HG03175 (cell line): ENCODE measurements around the gene MUC5B.
"Not testable (repeated sequence)": the region's sequence is repeated elsewhere in the genome, so short reads cannot be mapped to it uniquely, and the experiment has no call there.

Experiments
- ATAC-seq: cut with Tn5 transposase; IDR thresholded peaks from one replicate; pipeline ENCODE4 v1.9.1; 2021; ENCODE audit warnings: mild to moderate bottlenecking, moderate library complexity; ENCODE audit not compliant: unreplicated experiment

Gene MUC5B

DNA sequence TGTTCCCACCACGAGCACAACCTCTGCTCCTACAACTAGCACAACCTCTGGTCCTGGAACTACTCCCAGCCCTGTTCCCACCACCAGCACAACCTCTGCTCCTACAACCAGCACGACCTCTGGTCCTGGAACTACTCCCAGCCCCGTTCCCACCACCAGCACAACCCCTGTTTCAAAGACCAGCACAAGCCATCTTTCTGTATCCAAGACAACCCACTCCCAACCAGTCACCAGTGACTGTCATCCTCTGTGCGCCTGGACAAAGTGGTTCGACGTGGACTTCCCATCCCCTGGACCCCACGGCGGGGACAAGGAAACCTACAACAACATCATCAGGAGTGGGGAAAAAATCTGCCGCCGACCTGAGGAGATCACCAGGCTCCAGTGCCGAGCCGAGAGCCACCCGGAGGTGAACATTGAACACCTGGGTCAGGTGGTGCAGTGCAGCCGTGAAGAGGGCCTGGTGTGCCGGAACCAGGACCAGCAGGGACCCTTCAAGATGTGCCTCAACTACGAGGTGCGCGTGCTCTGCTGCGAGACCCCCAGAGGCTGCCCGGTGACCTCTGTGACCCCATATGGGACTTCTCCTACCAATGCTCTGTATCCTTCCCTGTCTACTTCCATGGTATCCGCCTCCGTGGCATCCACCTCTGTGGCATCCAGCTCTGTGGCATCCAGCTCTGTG, 30.9 kb upstream of the MUC5B start:
- not testable (repeated sequence) for ATAC-seq

DNA sequence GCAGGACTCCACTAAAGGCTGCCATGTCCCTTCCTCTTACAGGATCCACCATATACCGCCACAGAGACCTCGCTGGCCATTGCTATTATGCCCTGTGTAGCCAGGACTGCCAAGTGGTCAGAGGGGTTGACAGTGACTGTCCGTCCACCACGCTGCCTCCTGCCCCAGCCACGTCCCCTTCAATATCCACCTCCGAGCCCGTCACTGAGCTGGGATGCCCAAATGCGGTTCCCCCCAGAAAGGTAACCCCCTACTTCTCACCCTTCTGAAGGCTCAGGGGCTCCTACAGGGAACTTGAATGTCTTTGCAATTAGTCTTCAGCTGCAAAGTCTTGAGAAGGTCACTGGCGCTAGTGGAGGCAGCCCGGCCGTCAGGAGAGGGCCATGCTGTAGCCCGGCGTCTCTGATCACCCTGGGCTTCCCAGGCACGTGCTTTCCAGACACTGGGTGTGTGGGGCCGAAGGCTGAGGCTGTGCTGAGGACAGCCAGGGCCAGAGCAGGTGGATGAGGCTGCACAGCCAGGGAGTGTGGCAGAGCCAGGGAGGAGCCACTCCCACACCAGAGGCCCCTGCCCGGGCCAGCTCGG, 30.0 kb upstream of the MUC5B start:
- ATAC-seq, result no peak

GRCh38 chr11:1193326-1194230, 29.3 kb upstream of the MUC5B start:
- no peak for ATAC-seq

DNA sequence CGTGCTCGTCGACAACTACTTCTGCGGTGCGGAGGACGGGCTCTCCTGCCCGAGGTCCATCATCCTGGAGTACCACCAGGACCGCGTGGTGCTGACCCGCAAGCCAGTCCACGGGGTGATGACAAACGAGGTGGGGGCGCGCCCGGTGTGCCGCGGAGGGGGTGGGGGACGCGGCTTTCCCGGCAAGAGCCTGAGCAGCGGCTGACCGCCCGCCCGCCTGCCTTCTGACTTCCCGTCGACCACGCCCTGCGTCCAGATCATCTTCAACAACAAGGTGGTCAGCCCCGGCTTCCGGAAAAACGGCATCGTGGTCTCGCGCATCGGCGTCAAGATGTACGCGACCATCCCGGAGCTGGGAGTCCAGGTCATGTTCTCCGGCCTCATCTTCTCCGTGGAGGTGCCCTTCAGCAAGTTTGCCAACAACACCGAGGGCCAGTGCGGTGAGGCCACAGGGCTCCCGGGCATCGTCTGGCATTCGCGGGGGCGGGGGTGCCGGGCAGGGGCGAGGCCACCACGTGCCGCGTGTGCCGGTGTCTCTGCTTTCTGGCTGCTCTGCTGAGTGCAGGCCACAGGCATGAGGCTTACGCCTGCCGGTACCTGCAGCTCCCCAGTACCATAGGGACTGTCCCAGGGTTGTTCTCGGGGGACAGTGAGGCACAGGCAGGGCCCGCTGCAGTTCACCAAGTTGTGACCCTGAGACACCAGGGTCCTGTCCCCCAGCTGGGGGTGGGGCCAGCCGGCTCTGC, 28.5 kb upstream of the MUC5B start:
- ATAC-seq, result no peak

DNA sequence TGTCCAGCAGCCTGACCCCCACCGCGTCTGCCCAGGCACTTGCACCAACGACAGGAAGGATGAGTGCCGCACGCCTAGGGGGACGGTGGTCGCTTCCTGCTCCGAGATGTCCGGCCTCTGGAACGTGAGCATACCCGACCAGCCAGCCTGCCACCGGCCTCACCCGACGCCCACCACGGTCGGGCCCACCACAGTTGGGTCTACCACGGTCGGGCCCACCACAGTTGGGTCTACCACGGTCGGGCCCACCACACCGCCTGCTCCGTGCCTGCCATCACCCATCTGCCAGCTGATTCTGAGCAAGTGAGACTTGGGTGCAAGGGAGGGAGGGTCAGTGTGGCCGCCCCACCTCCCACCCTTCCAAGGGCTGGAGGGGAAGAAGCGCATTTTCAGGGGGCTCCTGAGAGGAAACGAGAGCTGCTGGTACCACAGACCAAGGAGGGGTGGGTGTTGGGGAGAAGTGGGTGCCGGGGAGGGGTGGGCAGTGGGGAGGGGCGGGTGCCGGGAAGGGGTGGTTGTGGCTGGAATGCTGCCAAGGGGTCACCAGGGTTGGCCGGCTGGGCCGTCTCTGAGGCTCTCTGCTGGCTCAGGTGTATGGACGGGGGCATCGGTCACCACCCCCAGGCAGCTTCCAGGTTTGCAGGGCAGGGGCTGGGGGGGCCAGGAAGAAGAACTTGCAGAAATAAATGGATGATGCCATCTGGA, 27.7 kb upstream of the MUC5B start:
- no peak for ATAC-seq

DNA sequence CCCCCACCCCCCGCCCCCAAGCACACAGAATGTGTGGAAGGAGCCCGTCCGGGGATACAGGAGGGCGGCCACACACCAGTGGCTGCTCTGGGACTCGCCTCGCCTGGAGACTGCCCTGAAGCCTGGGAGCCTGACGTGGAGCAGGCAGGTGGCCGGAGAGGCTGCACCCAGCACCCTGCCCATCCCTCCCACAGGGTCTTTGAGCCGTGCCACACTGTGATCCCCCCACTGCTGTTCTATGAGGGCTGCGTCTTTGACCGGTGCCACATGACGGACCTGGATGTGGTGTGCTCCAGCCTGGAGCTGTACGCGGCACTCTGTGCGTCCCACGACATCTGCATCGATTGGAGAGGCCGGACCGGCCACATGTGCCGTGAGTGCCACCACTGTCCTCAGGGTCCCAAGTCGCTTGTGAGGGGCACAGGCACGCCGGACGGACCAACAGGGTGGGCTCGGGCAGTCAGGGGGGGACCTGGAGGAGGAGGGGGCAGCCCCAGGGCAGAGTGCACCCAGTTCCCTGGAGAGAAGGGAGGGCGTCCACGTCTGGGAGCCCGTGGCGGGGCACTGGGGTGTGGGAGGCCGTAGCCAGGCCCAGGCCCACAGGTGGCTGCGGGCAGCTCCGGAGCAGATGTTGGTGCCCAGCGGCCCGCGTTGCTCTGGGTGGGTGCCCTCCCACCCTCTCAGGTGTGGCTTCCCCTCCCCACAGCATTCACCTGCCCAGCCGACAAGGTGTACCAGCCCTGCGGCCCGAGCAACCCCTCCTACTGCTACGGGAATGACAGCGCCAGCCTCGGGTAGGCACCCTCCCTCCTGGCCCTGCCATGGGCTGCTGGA, 27.0 kb upstream of the MUC5B start:
- ATAC-seq, result no peak

GRCh38 chr11:1196516-1197391, 26.1 kb upstream of the MUC5B start:
- ATAC-seq, result no peak

GRCh38 chr11:1197431-1197885, 25.4 kb upstream of the MUC5B start:
- ATAC-seq, result no peak

DNA sequence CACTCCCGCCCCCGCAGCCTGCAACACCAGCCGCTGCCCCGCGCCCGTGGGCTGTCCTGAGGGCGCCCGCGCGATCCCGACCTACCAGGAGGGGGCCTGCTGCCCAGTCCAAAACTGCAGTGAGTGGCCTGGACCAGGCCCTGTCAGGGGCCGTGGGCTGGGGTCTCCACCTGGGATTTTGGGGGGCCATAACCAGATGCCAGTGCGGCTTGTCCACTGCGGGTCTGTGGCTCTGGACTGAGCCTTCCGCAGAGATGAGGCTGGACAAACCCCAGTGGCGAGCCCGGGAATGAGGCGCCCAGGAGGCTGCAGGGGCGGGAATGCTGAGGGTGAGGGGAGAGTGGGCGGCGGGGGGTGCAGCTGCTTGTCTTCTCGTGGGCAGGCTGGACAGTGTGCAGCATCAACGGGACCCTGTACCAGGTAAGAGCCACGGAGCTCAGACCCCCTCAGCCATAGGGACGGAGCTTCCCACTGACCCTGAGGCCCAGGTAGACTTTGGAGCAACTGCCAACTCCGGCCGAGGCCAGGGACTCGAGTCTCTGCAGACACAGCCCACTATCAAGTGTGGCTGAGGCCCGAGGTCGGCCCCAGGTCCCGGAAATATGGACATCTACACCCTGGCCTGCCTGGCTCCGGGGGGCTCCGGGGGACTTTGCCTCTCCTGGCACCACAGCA, 24.8 kb upstream of the MUC5B start:
- no peak for ATAC-seq

DNA sequence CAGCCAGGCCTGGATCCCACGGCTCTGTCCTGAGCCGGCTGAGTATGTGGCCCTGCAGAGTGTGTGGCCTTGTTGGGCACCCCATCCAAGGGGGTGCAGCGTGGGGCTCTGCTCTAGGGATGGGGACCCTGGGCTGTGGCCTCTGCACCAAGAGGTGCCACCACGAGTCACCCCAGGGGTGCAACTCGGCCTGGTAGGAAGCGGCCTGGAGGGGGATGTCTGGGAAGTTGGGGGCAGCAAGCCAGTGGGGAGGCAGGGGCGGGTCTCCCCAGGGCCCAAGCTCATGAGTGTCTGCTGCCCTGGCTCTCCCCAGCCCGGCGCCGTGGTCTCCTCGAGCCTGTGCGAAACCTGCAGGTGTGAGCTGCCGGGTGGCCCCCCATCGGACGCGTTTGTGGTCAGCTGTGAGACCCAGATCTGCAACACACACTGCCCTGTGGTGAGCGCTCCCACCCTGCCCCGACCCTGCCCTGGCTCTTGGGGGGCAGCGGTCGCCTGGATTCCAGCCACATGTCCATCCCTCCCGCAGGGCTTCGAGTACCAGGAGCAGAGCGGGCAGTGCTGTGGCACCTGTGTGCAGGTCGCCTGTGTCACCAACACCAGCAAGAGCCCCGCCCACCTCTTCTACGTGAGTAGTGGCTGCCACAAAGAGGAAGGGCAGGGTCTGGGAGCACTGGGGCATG, 24.2 kb upstream of the MUC5B start:
- no peak for ATAC-seq

DNA sequence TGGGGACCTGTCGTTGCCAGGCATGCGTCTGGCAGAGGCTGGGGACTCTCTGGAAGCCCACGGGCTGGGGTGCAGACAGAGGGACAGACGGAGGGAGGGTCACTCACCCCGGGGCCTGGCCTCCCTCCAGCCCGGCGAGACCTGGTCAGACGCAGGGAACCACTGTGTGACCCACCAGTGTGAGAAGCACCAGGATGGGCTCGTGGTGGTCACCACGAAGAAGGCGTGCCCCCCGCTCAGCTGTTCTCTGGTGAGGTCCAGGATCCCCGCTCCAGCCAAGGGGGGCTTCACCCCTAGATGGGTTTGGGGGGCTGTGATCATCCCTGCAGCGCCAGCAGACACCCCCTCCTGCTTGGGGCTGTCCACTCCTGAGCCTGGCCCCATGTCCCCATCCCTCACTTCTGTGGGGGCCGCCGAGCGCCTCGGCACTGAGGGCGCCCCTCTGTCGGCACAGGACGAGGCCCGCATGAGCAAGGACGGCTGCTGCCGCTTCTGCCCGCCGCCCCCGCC, 23.6 kb upstream of the MUC5B start:
- ATAC-seq, result no peak

- no peak for ATAC-seq
Measured at GRCh38 chr11:1199751-1200610, 22.9 kb upstream of the MUC5B start.

GRCh38 chr11:1200611-1201191, 22.2 kb upstream of the MUC5B start:
- no peak for ATAC-seq

GRCh38 chr11:1201395-1202153, 21.3 kb upstream of the MUC5B start:
- ATAC-seq, result no peak

DNA sequence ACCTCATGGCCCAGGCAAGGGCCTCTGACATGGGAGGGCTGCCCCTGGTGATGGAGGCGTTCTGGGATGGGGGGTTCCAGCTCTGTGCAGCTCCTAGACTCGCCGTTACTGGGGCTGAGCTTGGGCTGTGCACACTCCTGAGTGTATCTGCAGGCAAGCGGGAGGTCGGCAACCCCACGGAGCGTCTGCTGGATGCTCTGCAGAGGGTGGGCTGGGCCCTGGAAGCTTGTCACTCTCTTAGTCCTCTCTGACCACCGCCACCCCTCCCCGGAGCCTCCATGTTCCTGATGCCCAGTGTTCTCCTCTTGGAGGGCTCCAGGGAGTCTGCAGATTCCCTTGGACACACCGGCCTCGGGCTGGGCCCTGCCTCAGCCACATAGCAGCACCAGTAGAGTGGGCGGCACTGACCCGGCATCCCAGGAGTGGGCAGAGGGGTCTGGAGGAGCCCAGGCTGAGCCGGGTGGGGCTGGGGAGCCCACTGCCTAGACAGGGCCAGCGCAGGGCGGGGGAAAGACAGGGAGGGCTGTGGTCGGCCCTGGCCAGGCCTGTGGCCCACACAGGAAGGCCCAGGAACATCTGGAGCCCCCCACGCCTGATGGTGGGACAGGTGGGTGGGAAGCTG, 20.6 kb upstream of the MUC5B start:
- no peak for ATAC-seq
